Adrenal gland (tissue), 12 donors: ENCODE data around the gene MTNR1A. TPM values are rescaled to one million over a fixed set of nuclear protein-coding genes. Genes with fewer than 3 reads are reported as not detected.

Experiments used
- DNase-seq, 7 donors: peaks; one replicate each; pipeline ENCODE4 v3.0.0-alpha.2; 2019 to 2020
- H3K27ac ChIP-seq, 5 donors: fragments of 200-600 bp; sonication (generic) in 4 of 5; 1 replicate in 3 of 5; 2 replicates in 2 of 5; pipeline versions ENCODE4 v1.5.1 to v1.8.0; 2016 to 2020; ENCODE audit warnings: mild to moderate bottlenecking in 1 of 5
- H3K27me3 ChIP-seq: fragments of 200-600 bp; 2 replicates; pipeline ENCODE4 v1.8.0; 2021
- H3K36me3 ChIP-seq, 2 donors: fragments of 200-600 bp; replicated peaks in 1 of 2; 1 replicate in 1 of 2; 2 replicates in 1 of 2; pipeline versions ENCODE4 v1.5.1 to v1.8.0; 2018 to 2022
- H3K4me1 ChIP-seq, 2 donors: fragments of 200-600 bp; replicated peaks in 1 of 2; 1 replicate in 1 of 2; 2 replicates in 1 of 2; pipeline versions ENCODE4 v1.5.1 to v1.8.0; 2018 to 2021
- H3K4me3 ChIP-seq, 4 donors: fragments of 200-600 bp; sonication (generic) in 3 of 4; one replicate each; pipeline ENCODE4 v1.5.1; 2016 to 2018
- H3K9me3 ChIP-seq, 3 donors: fragments of 200-600 bp; sonication (generic) in 1 of 3; replicated peaks in 1 of 3; 1 replicate in 2 of 3; 2 replicates in 1 of 3; pipeline versions ENCODE4 v1.5.1 to v1.8.0; 2016 to 2021
- CTCF ChIP-seq, 6 experiments: fragments of 450-650 bp in 4 of 6; fragments of 200-600 bp in 2 of 6; sonication (generic) in 1 of 6; IDR thresholded peaks; 1 replicate in 5 of 6; 2 replicates in 1 of 6; pipeline versions ENCODE4 v1.5.1 to v1.8.0; 2016 to 2021; ENCODE audit warnings: antibody characterized with exemption in 6 of 6, mild to moderate bottlenecking in 2 of 6, moderate library complexity in 1 of 6
- POLR2A ChIP-seq, 2 donors: fragments of 450-650 bp; IDR thresholded peaks; one replicate each; pipeline ENCODE4 v1.6.1; 2017; ENCODE audit warnings: antibody characterized with exemption in 2 of 2, mild to moderate bottlenecking in 2 of 2, moderate library complexity in 1 of 2
- WGBS, 4 donors: extraction: QIAGEN DNeasy Blood & Tissue Kit in 2 of 4; methylation state at CpG; one replicate each; pipeline versions ENCODE4 v1.1.5 to v1.1.7; 2013 to 2017; 5-methylcytosine and 5-hydroxymethylcytosine counted together
- intact Hi-C, 2 donors: fragments of 100-400 bp; cut with DNase I; formaldehyde crosslinking; loops; one replicate each; pipeline versions ENCODE4 v1.14.1 to v1.15.0; 2022 to 2023
- polyA plus RNA-seq, 3 donors: library from polyadenylated mRNA; stranded (reverse); fragments of 200-250 nt in 2 of 3; fragments of 350-450 nt in 1 of 3; fragmentation: Illumina TruSeq in 1 of 3; extraction: RNeasy Lipid Tissue Mini Kit (QIAGEN cat#74804) in 1 of 3; gene quantifications; one replicate each; pipeline ENCODE4 v1.2.3, GENCODE V29; 2013 to 2014
- total RNA-seq, 9 donors: library from RNA; depleted of rRNA in 4 of 9; stranded (reverse); fragments of >200 nt in 4 of 9; fragments of 120-200 nt in 1 of 9; fragmentation: NEBNext Ultra II Directional in 1 of 9; extraction: Animal tissue kit (Norgen Biotek cat#: 25700) in 1 of 9; gene quantifications; one replicate each; pipeline versions ENCODE4 v1.1.0 to v1.2.4, GENCODE V29; 2013 to 2023
- donor health status: healthy with polysubstance abuse.
- donor health status: Bipolar disorder and iron deficiency.
- donor health status: DM: yes; HTN: yes; CAD: no.
- donor health status: DM: no; HTN: no; CAD: no.
- donor health status: DM: no; HTN: no; CAD: no.
- donor health status: DM: yes; HTN: yes; CAD: no.

The MTNR1A gene
- total and polyA plus RNA-seq, 12 donors = not detected

DNA sequence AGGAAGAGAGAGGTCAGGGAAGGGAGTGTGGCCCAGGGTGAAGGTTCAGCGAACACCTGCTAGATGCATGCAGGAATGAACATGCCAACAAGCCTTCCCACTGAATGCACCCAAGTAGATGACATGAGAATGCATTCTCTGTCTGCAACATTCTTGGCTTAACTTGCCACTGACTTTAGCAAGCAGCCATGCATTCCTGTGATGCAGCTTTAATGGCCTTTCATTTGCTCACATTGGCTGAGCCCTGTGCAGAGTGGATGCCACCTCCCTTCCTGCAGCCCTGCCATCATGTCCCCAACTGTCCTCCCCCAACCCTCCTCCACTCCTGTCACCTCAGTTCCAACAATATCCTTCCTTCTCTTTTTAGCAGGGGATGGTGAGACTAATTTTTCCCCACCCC is 25.3 kb upstream of the MTNR1A start:
- Histone ChIP-seq H3K27ac (no peak overlapping the region), H3K4me3 (no peak overlapping the region), H3K4me1 (no peaks in the 10 kb centered on the region), H3K36me3 (no peaks in the 10 kb centered on the region), H3K27me3 (no peaks in the 10 kb centered on the region), H3K9me3 (no peaks in the 10 kb centered on the region)
- no peak for TF ChIP-seq POLR2A (IDR thresholded peaks at IDR 0.05)
- TF ChIP-seq CTCF (IDR thresholded peaks at IDR 0.05) = no peak
- intact Hi-C loops = loop anchor here (10.0 kb wide), 2 partner anchors 106 to 286 kb away; no protein-coding TSS in a partner anchor
- 91 to 97% (median 95%) methylated on average over 1 of the region's 1 CpG for WGBS, 4 donors
- DNase-seq = no peak

- 45 to 70% (median 53%) methylated on average over 23 of the region's 23 CpGs for WGBS, 4 donors
- intact Hi-C loops = no loop called here
- TF ChIP-seq CTCF (IDR thresholded peaks at IDR 0.05) = no peak
- no peak for TF ChIP-seq POLR2A (IDR thresholded peaks at IDR 0.05)
- no peak for DNase-seq
- Histone ChIP-seq H3K36me3 (no peaks in the 10 kb centered on the region), H3K27ac (no peak overlapping the region), H3K4me3 (no peak overlapping the region), H3K9me3 (no peaks in the 10 kb centered on the region), H3K27me3 (no peaks in the 10 kb centered on the region), H3K4me1 (no peaks in the 10 kb centered on the region)
These were observed 15.0 kb upstream of the MTNR1A start for GRCh38 chr4:186570193-186570996.

DNA sequence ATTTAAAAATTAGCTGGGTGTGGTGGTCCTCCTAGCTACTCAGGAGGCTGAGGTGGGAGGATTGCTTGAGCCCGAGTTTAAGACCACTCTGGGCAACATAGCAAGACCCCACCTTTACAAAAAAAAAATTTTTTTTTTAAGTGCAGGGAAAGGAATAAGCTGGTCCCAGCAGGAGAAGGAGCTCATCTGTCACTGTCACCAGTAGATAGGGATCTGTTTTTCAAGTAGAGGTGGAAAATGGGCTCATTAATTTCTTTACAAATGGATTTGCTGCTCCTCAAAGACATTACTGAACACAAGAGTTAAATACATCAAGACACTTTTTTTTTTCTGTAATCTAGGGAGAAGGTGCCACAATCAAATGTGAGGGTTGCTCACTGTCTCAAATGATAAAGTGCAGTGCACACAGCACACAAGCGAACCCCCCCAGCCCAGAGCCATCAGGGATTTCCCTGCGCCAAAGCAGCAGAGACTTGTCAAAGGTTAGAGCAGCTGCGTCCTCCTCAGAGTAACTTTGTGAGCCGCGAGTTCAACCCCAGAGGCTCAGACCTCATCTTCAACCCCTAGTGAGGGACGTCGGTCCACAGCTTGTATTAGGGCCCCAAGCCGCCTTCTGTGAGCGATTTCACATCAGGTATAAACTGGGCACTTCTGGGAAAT is 14.3 kb upstream of the MTNR1A start:
- no peak for TF ChIP-seq CTCF (IDR thresholded peaks at IDR 0.05)
- TF ChIP-seq POLR2A (IDR thresholded peaks at IDR 0.05) = no peak
- WGBS, 4 donors = 52 to 80% (median 58%) methylated on average over 4 to 10 of the region's 10 CpGs
- Histone ChIP-seq H3K27ac (no peak overlapping the region), H3K27me3 (no peaks in the 10 kb centered on the region), H3K36me3 (no peaks in the 10 kb centered on the region), H3K4me1 (no peaks in the 10 kb centered on the region), H3K9me3 (no peaks in the 10 kb centered on the region), H3K4me3 (no peak overlapping the region)
- intact Hi-C loops = no loop called here
- DNase-seq = no peak

- intact Hi-C loops = no loop called here
- no peak overlapping the region for H3K27ac ChIP-seq
- no peaks in the 10 kb centered on the region for H3K9me3 ChIP-seq
- TF ChIP-seq CTCF (IDR thresholded peaks at IDR 0.05) = no peak
- H3K36me3 ChIP-seq = no peaks in the 10 kb centered on the region
- no peaks in the 10 kb centered on the region for H3K27me3 ChIP-seq
- H3K4me3 ChIP-seq = no peak overlapping the region
- no peaks in the 10 kb centered on the region for H3K4me1 ChIP-seq
- 75 to 80% (median 78%) methylated on average over 7 of the region's 7 CpGs for WGBS, 4 donors
- DNase-seq = no peak
These were observed 10.7 kb upstream of the MTNR1A start for GRCh38 chr4:186566068-186566467.
